Panc1 (cell line): ENCODE measurements around the gene BCKDHA. TPM values are rescaled to one million over a fixed set of nuclear protein-coding genes. Genes with fewer than 3 reads are reported as not detected.

Experiments used
- ATAC-seq: fragments of 200-7000 bp; cut with Tn5 transposase; 2 replicates; pipeline ENCODE4 v1.9.1; 2020; ENCODE audit warnings: mild to moderate bottlenecking, moderate library complexity
- BruUV-seq: library from RNA; stranded (reverse); fragments of 400-500 nt; replicated peaks from 2 replicates; lab custom pipeline; 2021; lab: Mats Ljungman, UMichigan
- CTCF ChIA-PET: fragments of 300-600 bp; sonication (Branson Sonifier 250); formaldehyde crosslinking; loops from one replicate; lab custom pipeline; 2022; ENCODE audit warnings: antibody characterized with exemption; lab: Charles Lee
- POLR2A ChIA-PET: fragments of 300-600 bp; sonication (Branson Sonifier 250); formaldehyde crosslinking; loops from one replicate; lab custom pipeline; 2022; ENCODE audit warnings: antibody characterized with exemption; lab: Charles Lee
- DNase-seq: peaks from one replicate; pipeline ENCODE4 v3.0.0-alpha.2; 2010; ENCODE audit warnings: low read depth, low spot score
- H3K27ac ChIP-seq: 2 replicates; pipeline ENCODE4 v1.5.1; 2011; ENCODE audit warnings: mild to moderate bottlenecking, low read length, inconsistent platforms
- H3K27me3 ChIP-seq: fragments of 200-500 bp; sonication (Bioruptor generic); 2 replicates; pipeline ENCODE4 v1.6.0; 2014; ENCODE audit warnings: low read length, inconsistent platforms; ENCODE audit not compliant: control insufficient read depth, insufficient read depth
- H3K36me3 ChIP-seq: fragments of 200-500 bp; sonication (Bioruptor generic); 2 replicates; pipeline ENCODE4 v1.5.1; 2014; ENCODE audit warnings: inconsistent platforms, mild to moderate bottlenecking, low read length, moderate library complexity; ENCODE audit not compliant: control insufficient read depth, insufficient read depth
- H3K4me1 ChIP-seq: 2 replicates; pipeline ENCODE4 v1.5.1; 2011; ENCODE audit warnings: inconsistent platforms, mild to moderate bottlenecking, low read length, moderate library complexity; ENCODE audit not compliant: control insufficient read depth, insufficient read depth
- H3K4me3 ChIP-seq, 2 experiments: 2 replicates each; pipeline ENCODE4 v1.5.1; 2011 to 2012; ENCODE audit warnings: low read depth in 2 of 2, low read length in 2 of 2, mild to moderate bottlenecking in 2 of 2, inconsistent platforms in 1 of 2, moderate library complexity in 1 of 2
- H3K9me3 ChIP-seq: fragments of 200-500 bp; sonication (Bioruptor generic); 2 replicates; pipeline ENCODE4 v1.5.1; 2014; ENCODE audit warnings: low read depth, mild to moderate bottlenecking, inconsistent platforms, low read length, moderate library complexity; ENCODE audit not compliant: control insufficient read depth, insufficient read depth
- POLR2AphosphoS5 ChIP-seq: IDR thresholded peaks from 2 replicates; pipeline ENCODE4 v1.6.1; 2012; ENCODE audit warnings: mild to moderate bottlenecking, low read depth, low read length, moderate library complexity
- REST ChIP-seq, 2 experiments: IDR thresholded peaks; 2 replicates each; pipeline ENCODE4 v1.6.1; 2011 to 2012; ENCODE audit warnings: low read depth in 2 of 2, control low read depth in 1 of 2, low read length in 1 of 2, mild to moderate bottlenecking in 1 of 2, moderate library complexity in 1 of 2; ENCODE audit not compliant: insufficient read depth in 1 of 2
- SIN3A ChIP-seq: IDR thresholded peaks from 2 replicates; pipeline ENCODE4 v1.6.1; 2012; ENCODE audit warnings: low read depth, mild to moderate bottlenecking, low read length, moderate library complexity, borderline replicate concordance; ENCODE audit not compliant: insufficient read depth
- TCF7L2 ChIP-seq: IDR thresholded peaks from 2 replicates; pipeline ENCODE4 v1.6.1; 2011; ENCODE audit warnings: mild to moderate bottlenecking, low read depth, low read length, inconsistent platforms
- in situ Hi-C: cut with HindIII; loops from 2 replicates; pipeline ENCODE4 v1.10.0; 2016; ENCODE audit warnings: low sequenced_read_pairs, low pct_unique_long_range_greater_than_20kb
- intact Hi-C: fragments of 100-400 bp; cut with micrococcal nuclease; formaldehyde crosslinking; loops from one replicate; pipeline ENCODE4 v1.10.0; 2022; ENCODE audit not compliant: unreplicated experiment
- total RNA-seq: library from RNA; stranded (reverse); gene quantifications from one replicate; pipeline ENCODE4 v1.2.1, GENCODE V29; 2021; ENCODE audit not compliant: unreplicated experiment
- TF ChIP-seq, protein P1 (sequence below): fragments of 450-650 bp; IDR thresholded peaks from 2 replicates; pipeline ENCODE4 v1.5.1; 2017; ENCODE audit warnings: mild to moderate bottlenecking

The BCKDHA gene
- total RNA-seq, 1 experiment from 2014 or later = 11.2 TPM

GRCh38 chr19:41395355-41395754, 2.3 kb upstream of the BCKDHA start:
- Histone ChIP-seq H3K4me3 (no peak overlapping the region), H3K4me1 (no peaks in the 10 kb centered on the region), H3K27ac (no peak overlapping the region), H3K27me3 (no peaks in the 10 kb centered on the region), H3K36me3 (peaks cover 8% of the 10 kb centered on the region; the same call in 1 of the 2 replicates), H3K9me3 (no peaks in the 10 kb centered on the region)
- no peak for DNase-seq
- in situ Hi-C loops (no loop called here), intact Hi-C loops (no loop called here)
- BruUV-seq = no TSS peak
- TF ChIP-seq POLR2AphosphoS5 (no peak), SIN3A (no peak), TCF7L2 (no peak), REST (IDR thresholded peaks at IDR 0.05; ENCODE audit: insufficient read depth in 1 of 2, low read depth in 2 of 2, low read length in 1 of 2) (no peak)
- ATAC-seq = no peak
- ChIA-PET POLR2A (no interaction called here), CTCF (no interaction called here)

GRCh38 chr19:41398050-41398418, 416 bp downstream of the BCKDHA start:
- DNase-seq (no peak), ATAC-seq (no peak)
- Histone ChIP-seq H3K27me3 (no peaks in the 10 kb centered on the region), H3K4me1 (no peaks in the 10 kb centered on the region), H3K9me3 (no peaks in the 10 kb centered on the region), H3K36me3 (peaks cover 8% of the 10 kb centered on the region; the same call in 1 of the 2 replicates), H3K27ac (peak overlapping the region; percentile 96), H3K4me3 (peak overlapping the region; percentile 91 to 100)
- BruUV-seq = no TSS peak
- CTCF ChIA-PET = no interaction called here
- TF ChIP-seq TCF7L2 = no peak
- TF ChIP-seq REST (IDR thresholded peaks at IDR 0.05; ENCODE audit: insufficient read depth in 1 of 2, low read depth in 2 of 2, low read length in 1 of 2) = no peak
- TF ChIP-seq SIN3A = no peak
- TF ChIP-seq, protein P1, sequence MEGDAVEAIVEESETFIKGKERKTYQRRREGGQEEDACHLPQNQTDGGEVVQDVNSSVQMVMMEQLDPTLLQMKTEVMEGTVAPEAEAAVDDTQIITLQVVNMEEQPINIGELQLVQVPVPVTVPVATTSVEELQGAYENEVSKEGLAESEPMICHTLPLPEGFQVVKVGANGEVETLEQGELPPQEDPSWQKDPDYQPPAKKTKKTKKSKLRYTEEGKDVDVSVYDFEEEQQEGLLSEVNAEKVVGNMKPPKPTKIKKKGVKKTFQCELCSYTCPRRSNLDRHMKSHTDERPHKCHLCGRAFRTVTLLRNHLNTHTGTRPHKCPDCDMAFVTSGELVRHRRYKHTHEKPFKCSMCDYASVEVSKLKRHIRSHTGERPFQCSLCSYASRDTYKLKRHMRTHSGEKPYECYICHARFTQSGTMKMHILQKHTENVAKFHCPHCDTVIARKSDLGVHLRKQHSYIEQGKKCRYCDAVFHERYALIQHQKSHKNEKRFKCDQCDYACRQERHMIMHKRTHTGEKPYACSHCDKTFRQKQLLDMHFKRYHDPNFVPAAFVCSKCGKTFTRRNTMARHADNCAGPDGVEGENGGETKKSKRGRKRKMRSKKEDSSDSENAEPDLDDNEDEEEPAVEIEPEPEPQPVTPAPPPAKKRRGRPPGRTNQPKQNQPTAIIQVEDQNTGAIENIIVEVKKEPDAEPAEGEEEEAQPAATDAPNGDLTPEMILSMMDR = no peak
- TF ChIP-seq POLR2AphosphoS5 = no peak
- POLR2A ChIA-PET = no interaction called here
- in situ Hi-C loops (no loop called here), intact Hi-C loops (no loop called here)
